ENCODE data around the gene NRXN3. TPM values are rescaled to one million over a fixed set of nuclear protein-coding genes. Genes with fewer than 3 reads are reported as not detected.

The NRXN3 gene
- polyA plus RNA-seq, 1 donor from 2014 or later: 110 TPM

DNA sequence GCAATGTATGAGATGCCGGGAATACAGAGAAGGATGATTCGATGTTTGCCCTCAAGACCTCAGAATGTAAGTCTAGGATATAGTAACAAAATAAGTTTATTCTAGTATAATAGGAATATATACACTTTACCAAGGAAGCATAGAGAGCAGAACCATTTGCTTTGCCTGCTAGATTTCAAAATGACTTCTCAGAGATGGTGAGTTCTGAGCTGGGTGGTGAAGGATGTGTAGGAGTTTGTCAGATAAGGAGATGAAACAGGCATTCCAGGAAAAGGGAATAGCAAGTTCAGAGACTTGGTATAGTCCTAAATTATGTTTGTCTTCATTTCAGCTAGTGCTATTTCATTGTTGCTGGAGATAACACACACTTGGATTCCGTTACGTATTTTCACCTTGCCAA lies 1385.3 kb downstream of the NRXN3 start:
- Histone ChIP-seq H3K9ac (ENCODE audit: low read length) (no peak overlapping the region), H3K4me2 (ENCODE audit: low read length) (no peak overlapping the region), H3K9me2 (ENCODE audit: insufficient read depth, low read length) (no peaks in the 10 kb centered on the region), H4K20me1 (ENCODE audit: insufficient read depth) (no peaks in the 10 kb centered on the region), H3K4me3 (ENCODE audit: low read length) (no peak overlapping the region), H2AFZ (ENCODE audit: low read depth, low read length) (no peak overlapping the region), H3K27me3 (ENCODE audit: insufficient read depth, low read depth, low read length) (no peaks in the 10 kb centered on the region), H3K79me2 (replicated peaks; ENCODE audit: insufficient read depth, low read length) (peaks cover 5% of the 10 kb centered on the region), H3F3A (ENCODE audit: insufficient read depth, low read length, poor library complexity, severe bottlenecking) (no peaks in the 10 kb centered on the region), H3K9me3 (ENCODE audit: low read length) (peaks cover 5% of the 10 kb centered on the region), H3K27ac (ENCODE audit: low read length) (no peak overlapping the region), H3K36me3 (ENCODE audit: insufficient read depth, low read length) (no peaks in the 10 kb centered on the region)
- TF ChIP-seq POLR2AphosphoS5 (IDR thresholded peaks at IDR 0.05) (no peak), REST (IDR thresholded peaks at IDR 0.05; ENCODE audit: borderline replicate concordance) (no peak)

- H3K9me2 ChIP-seq (ENCODE audit: insufficient read depth, low read length): no peaks in the 10 kb centered on the region
- no peaks in the 10 kb centered on the region for H4K20me1 ChIP-seq (ENCODE audit: insufficient read depth)
- H3F3A ChIP-seq (ENCODE audit: insufficient read depth, low read length, poor library complexity, severe bottlenecking): no peaks in the 10 kb centered on the region
- no peak for TF ChIP-seq REST (IDR thresholded peaks at IDR 0.05; ENCODE audit: borderline replicate concordance)
- no peak for TF ChIP-seq TAF1 (IDR thresholded peaks at IDR 0.05; ENCODE audit: low read depth)
- TF ChIP-seq EZH2 (IDR thresholded peaks at IDR 0.05; ENCODE audit: borderline replicate concordance, insufficient read depth, low read length, poor library complexity, severe bottlenecking): no peak
- TF ChIP-seq MXI1 (conservative IDR thresholded peaks at IDR 0.05; ENCODE audit: poor library complexity, severe bottlenecking): no peak
- no peak for TF ChIP-seq POLR2AphosphoS5 (IDR thresholded peaks at IDR 0.05)
- no peak for TF ChIP-seq CTCF (IDR thresholded peaks at IDR 0.05; ENCODE audit: poor library complexity, severe bottlenecking)
- TF ChIP-seq RAD21 (conservative IDR thresholded peaks at IDR 0.05): no peak
- TF ChIP-seq EP300 (conservative IDR thresholded peaks at IDR 0.05; ENCODE audit: poor library complexity, severe bottlenecking): no peak
- no peak for TF ChIP-seq SMC3 (conservative IDR thresholded peaks at IDR 0.05; ENCODE audit: poor library complexity)
- H3K9me3 ChIP-seq (ENCODE audit: low read length): peaks cover 5% of the 10 kb centered on the region
- H3K4me2 ChIP-seq (ENCODE audit: low read length): no peak overlapping the region
- no peak overlapping the region for H3K27ac ChIP-seq (ENCODE audit: low read length)
- H3K4me3 ChIP-seq (ENCODE audit: low read length): no peak overlapping the region
- H3K79me2 ChIP-seq (replicated peaks; ENCODE audit: insufficient read depth, low read length): peaks cover 5% of the 10 kb centered on the region
- no peaks in the 10 kb centered on the region for H3K36me3 ChIP-seq (ENCODE audit: insufficient read depth, low read length)
- H3K27me3 ChIP-seq (ENCODE audit: insufficient read depth, low read depth, low read length): no peaks in the 10 kb centered on the region
- H2AFZ ChIP-seq (ENCODE audit: low read depth, low read length): no peak overlapping the region
- H3K9ac ChIP-seq (ENCODE audit: low read length): no peak overlapping the region
These were observed 1387.1 kb downstream of the NRXN3 start for GRCh38 chr14:79557309-79557708.
